GM21526 (cell line): ENCODE measurements around the gene MREG.
"Not testable (repeated sequence)": the region's sequence is repeated elsewhere in the genome, so short reads cannot be mapped to it uniquely, and the experiment has no call there.

Source experiments
- ATAC-seq: cut with Tn5 transposase; IDR thresholded peaks from one replicate; pipeline ENCODE4 v1.9.1; 2021; ENCODE audit warnings: moderate library complexity; ENCODE audit not compliant: unreplicated experiment, low FRiP score

Gene MREG

GRCh38 chr2:215994911-215995310 lies 18.4 kb downstream of the MREG start:
- ATAC-seq: no peak

GRCh38 chr2:215988556-215989207 lies 24.7 kb downstream of the MREG start:
- not testable (repeated sequence) for ATAC-seq

GRCh38 chr2:215985257-215985656 lies 28.1 kb downstream of the MREG start:
- no peak for ATAC-seq

- no peak for ATAC-seq
These were observed 28.7 kb downstream of the MREG start for GRCh38 chr2:215984661-215985060.

- ATAC-seq: no peak
These were observed 29.6 kb downstream of the MREG start for GRCh38 chr2:215983581-215984351.

- peak; percentile 52 for ATAC-seq
These were observed 30.9 kb downstream of the MREG start for GRCh38 chr2:215982465-215982875.

GRCh38 chr2:215981115-215981514 lies 32.2 kb downstream of the MREG start:
- ATAC-seq: no peak

- peak; percentile 70 for ATAC-seq
These were observed 33.7 kb downstream of the MREG start for GRCh38 chr2:215979620-215980019.

GRCh38 chr2:215974700-215975429 lies 38.5 kb downstream of the MREG start:
- ATAC-seq: no peak

GRCh38 chr2:215973954-215974699 lies 39.2 kb downstream of the MREG start:
- no peak for ATAC-seq

- no peak for ATAC-seq
These were observed 40.1 kb downstream of the MREG start for GRCh38 chr2:215973145-215973792.

- no peak for ATAC-seq
These were observed 41.7 kb downstream of the MREG start for GRCh38 chr2:215971671-215972070.

GRCh38 chr2:215970894-215971293 lies 42.5 kb downstream of the MREG start:
- ATAC-seq: not testable (repeated sequence)

- no peak for ATAC-seq
These were observed 42.9 kb downstream of the MREG start for GRCh38 chr2:215970425-215970824.

GRCh38 chr2:215969131-215969841 lies 44.1 kb downstream of the MREG start:
- ATAC-seq: no peak

GRCh38 chr2:215968499-215968898 lies 44.9 kb downstream of the MREG start:
- ATAC-seq: no peak

- no peak for ATAC-seq
These were observed 45.6 kb downstream of the MREG start for GRCh38 chr2:215967590-215968378.

- ATAC-seq: no peak
These were observed 46.4 kb downstream of the MREG start for GRCh38 chr2:215966951-215967350.

GRCh38 chr2:215966274-215966673 lies 47.1 kb downstream of the MREG start:
- no peak for ATAC-seq
